Fibroblast of lung (primary cell): Measurements from ENCODE around the gene CLDN10.

Experiments used
- EZH2 ChIP-seq: IDR thresholded peaks from 2 replicates; pipeline ENCODE4 v1.5.1; 2012; ENCODE audit warnings: low read length, control low read depth, mild to moderate bottlenecking; ENCODE audit errors: missing control alignments
- TF ChIP-seq, protein P1 (sequence below), 2 donors: IDR thresholded peaks in 1 of 2; conservative IDR thresholded peaks in 1 of 2; 1 replicate in 1 of 2; 2 replicates in 1 of 2; pipeline ENCODE4 v1.5.1; 2011 to 2012; ENCODE audit warnings: low read length in 2 of 2, control low read depth in 1 of 2, inconsistent platforms in 1 of 2, low read depth in 1 of 2, mild to moderate bottlenecking in 1 of 2

DNA sequence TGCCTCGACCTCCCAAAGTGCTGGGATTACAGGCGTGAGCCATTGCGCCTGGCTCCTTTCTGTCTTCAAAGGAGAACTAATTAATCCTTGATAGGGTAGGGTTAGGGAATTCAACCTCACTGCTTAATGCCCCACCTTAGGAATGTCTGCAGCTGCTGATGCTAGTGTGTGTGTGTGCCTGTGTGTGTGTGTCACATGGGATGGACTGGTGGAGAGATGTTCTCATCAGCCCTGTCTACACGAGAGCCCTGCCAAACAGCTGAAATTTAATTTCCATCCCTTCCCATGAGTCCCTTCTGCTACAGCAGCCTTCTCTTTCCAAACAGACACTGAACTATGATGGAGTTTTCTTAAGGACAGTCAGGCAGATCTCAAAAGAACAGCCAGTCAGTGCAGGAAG, 46.5 kb upstream of the CLDN10 start:
- TF ChIP-seq, protein P1, sequence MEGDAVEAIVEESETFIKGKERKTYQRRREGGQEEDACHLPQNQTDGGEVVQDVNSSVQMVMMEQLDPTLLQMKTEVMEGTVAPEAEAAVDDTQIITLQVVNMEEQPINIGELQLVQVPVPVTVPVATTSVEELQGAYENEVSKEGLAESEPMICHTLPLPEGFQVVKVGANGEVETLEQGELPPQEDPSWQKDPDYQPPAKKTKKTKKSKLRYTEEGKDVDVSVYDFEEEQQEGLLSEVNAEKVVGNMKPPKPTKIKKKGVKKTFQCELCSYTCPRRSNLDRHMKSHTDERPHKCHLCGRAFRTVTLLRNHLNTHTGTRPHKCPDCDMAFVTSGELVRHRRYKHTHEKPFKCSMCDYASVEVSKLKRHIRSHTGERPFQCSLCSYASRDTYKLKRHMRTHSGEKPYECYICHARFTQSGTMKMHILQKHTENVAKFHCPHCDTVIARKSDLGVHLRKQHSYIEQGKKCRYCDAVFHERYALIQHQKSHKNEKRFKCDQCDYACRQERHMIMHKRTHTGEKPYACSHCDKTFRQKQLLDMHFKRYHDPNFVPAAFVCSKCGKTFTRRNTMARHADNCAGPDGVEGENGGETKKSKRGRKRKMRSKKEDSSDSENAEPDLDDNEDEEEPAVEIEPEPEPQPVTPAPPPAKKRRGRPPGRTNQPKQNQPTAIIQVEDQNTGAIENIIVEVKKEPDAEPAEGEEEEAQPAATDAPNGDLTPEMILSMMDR (conservative IDR thresholded peaks at IDR 0.05 in 1 of 2, IDR thresholded peaks at IDR 0.05 in 1 of 2; ENCODE audit: low read depth in 1 of 2, low read length in 2 of 2) = no peak
- no peak for TF ChIP-seq EZH2
